Stimulated activated CD4-positive, alpha-beta T cell treated with anti-CD3 and anti-CD28 coated beads, Interleukin-4, amount 100 ng/mL, for 24 hours (primary cell): ENCODE data around the gene POU2F2.
"Not testable (repeated sequence)": the region's sequence is repeated elsewhere in the genome, so short reads cannot be mapped to it uniquely, and the experiment has no call there.

Experiments used
- DNase-seq: peaks from one replicate; pipeline ENCODE4 v3.0.0-alpha.2; 2020

The POU2F2 gene

DNA sequence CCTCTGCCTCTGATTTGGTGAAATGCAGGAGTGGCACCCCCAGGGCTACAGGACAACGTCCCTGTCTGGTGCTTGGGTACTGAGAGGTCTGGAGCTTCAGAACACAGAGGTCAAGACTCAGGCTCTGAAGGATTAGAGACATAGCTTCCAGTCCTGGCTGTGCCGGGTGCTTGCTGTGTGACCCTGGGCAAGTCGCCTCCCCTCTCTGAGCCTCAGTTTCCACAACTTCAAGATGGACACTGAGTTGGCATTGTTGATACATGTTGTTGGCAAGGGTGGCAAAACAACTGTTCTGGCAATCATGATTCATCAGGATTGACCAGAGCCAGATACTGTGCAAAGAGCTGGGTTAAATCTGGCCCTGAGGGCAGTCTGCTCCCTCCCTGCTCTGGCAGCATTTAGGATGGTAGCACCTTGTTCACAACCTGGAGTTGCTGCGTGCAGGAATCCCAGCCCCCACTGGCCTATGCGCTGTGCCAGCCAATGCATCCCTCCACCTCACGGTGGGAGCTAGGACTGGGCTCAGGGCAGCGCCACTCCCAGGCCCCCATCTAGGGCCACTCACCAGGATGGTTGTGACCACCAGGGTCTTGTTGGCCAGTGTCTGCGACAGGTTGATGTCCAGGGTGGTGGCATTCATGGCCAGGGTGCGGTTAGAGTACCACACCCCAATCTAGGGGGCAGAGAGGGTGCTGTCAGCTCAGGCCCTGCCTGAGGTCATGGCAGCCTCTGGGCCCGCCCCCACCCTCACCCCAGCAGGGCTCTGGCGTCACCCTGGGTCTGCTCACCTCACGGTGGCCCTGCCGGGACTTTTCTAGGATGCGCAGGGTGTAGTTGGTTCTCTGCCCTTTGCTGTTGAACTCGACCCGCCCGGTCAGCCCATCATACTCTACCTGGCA is 79.0 kb downstream of the POU2F2 start:
- DNase-seq = no peak

DNA sequence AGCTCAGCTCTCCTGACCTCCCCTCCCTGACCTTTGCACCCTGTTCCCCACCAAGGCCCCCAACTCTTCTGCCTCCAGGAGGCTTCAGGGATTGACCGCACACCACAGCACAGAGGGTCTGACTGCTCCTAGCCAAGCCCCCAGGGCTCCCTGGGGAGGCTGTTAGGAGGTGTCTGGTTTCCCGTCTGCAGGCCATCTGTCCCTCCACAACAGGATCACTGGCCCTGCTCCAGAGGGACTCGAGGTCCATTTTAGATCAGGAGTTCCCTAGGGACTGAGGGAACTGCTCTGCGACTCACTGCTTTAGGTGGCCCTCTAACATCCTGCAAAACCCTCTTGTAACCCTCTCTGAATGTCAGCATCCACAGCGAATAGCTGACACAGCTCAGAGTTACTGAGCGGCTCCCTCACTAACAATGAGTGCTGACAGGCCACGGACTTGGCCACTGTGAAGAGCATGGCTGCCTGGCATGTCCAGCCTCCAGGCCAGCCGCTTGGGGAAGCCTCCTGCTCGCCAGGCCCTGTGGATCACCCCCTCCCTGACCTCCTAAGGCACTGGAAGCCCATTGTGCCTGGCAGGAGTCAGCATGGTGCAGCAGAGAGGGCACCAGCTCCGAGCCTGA is 79.9 kb downstream of the POU2F2 start:
- no peak for DNase-seq

- peak; percentile 24 for DNase-seq
Measured at GRCh38 chr19:42051166-42052115, 80.8 kb downstream of the POU2F2 start.

DNA sequence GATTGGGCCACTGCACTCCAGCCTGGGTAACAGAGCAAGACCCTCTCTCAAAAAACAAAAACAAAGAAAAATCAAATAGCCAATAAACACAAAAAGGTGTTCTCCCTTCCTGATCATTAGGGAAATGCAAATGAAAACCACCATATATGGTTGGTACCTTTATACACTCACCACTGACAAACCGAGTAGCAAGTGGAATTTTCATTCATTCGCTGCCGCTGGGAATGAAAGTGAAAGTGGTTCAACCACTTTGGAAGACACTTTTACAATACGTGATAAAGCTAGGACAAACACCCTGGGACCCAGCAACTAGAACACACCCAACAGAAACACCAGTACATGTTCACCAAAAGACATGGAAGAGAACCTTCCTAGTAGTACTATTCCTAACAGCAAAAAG is 83.3 kb downstream of the POU2F2 start:
- DNase-seq = no peak

- no peak for DNase-seq
Measured at GRCh38 chr19:42045575-42045974, 86.7 kb downstream of the POU2F2 start.

- no peak for DNase-seq
Measured at GRCh38 chr19:42042455-42043170, 89.6 kb downstream of the POU2F2 start.

DNA sequence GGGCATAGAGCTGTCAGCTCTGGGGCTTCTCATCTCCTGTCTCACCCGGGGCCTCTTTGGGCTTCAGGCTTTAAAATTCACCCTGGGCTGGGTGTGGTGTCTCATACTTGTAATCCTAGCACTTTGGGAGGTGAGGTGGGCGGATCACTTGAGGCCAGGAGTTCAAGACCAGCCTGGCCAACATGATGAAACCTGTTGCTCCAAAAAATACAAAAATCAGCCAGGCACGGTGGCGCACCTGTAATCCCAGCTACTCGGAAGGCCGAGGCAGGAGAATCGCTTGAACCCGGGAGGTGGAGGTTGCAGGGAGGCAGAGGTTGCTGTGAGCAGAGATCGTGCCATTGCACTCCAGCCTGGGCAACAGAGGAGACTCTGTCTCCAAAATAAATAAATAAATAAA is 91.8 kb downstream of the POU2F2 start:
- DNase-seq = not testable (repeated sequence)

- DNase-seq = no peak
Measured at GRCh38 chr19:42040031-42040430, 92.2 kb downstream of the POU2F2 start.

DNA sequence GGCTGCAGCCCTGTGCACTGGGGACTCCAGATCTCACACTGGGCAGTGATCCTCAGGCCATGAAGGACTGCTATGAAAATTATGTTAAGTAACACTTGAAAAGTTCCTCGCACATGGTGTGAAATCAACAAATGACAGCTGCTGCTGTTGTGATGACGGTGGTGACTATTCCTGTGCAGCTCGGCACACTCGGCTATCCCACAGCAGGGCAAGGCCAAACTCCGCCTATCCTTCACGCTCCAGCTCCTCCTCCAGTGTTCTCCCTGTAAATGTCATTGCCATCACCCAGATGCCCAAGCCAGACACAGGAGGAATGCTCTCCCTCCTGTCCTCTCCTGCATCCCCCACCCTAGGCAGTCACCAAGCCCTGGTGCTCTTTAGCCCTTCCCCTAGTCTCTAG is 93.6 kb downstream of the POU2F2 start:
- DNase-seq = no peak

- no peak for DNase-seq
Measured at GRCh38 chr19:42037649-42038048, 94.6 kb downstream of the POU2F2 start.
